Peyer's patch (tissue), 4 donors: ENCODE results near the gene RASSF8.

Experiments used
- POLR2A ChIP-seq, 2 donors: fragments of 450-650 bp; IDR thresholded peaks; one replicate each; pipeline ENCODE4 v1.5.1; 2017; ENCODE audit warnings: antibody characterized with exemption in 2 of 2, mild to moderate bottlenecking in 2 of 2, moderate library complexity in 2 of 2
- TF ChIP-seq, protein P1 (sequence below), 6 experiments: fragments of 450-650 bp in 4 of 6; fragments of 200-600 bp in 2 of 6; sonication (generic) in 1 of 6; IDR thresholded peaks; one replicate each; pipeline ENCODE4 v1.5.1; 2017 to 2019; ENCODE audit warnings: antibody characterized with exemption in 6 of 6, mild to moderate bottlenecking in 3 of 6, moderate library complexity in 1 of 6

DNA sequence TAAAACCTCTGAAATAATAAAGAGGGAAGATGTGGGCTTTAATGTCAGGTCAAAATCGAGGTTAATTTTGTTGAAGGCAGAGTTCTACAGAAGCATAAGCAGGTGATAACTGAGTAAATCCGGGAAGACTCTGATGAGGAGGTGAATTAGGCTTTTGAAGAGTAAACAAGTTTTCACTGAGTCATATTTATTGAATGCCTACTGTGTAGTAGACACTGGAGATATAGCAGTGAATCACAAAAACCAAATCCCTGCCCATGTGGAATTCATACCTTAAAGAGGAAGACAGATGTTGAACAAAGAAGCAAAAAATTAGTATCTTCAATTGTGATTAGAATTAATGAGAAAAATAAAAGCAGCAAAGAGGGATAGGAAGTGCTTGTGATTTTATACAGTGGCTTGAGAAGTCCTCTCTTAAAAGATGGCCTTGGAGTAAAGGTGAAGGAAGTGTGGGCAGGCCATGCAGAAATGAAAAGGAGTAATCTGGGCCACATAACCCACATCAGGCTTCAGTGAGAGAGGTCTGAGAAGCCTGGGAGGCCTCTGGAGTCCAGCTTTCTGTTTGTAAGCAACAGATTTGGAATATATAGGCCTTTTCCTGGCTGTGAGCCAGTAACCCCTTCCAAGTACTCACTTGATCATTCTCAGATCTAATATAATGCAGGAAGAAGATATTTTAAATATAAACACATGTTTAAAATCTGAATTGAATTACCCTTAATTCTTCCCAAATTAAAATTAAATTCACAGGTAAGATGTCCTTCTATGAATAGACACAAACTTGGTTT, 119.6 kb downstream of the RASSF8 start:
- TF ChIP-seq POLR2A (IDR thresholded peaks at IDR 0.05), result no peak
- TF ChIP-seq, protein P1, sequence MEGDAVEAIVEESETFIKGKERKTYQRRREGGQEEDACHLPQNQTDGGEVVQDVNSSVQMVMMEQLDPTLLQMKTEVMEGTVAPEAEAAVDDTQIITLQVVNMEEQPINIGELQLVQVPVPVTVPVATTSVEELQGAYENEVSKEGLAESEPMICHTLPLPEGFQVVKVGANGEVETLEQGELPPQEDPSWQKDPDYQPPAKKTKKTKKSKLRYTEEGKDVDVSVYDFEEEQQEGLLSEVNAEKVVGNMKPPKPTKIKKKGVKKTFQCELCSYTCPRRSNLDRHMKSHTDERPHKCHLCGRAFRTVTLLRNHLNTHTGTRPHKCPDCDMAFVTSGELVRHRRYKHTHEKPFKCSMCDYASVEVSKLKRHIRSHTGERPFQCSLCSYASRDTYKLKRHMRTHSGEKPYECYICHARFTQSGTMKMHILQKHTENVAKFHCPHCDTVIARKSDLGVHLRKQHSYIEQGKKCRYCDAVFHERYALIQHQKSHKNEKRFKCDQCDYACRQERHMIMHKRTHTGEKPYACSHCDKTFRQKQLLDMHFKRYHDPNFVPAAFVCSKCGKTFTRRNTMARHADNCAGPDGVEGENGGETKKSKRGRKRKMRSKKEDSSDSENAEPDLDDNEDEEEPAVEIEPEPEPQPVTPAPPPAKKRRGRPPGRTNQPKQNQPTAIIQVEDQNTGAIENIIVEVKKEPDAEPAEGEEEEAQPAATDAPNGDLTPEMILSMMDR (IDR thresholded peaks at IDR 0.05), result no peak
